Measurements from ENCODE around the gene CCDC97. TPM values are rescaled to one million over a fixed set of nuclear protein-coding genes. Genes with fewer than 3 reads are reported as not detected.

The CCDC97 gene
- polyA plus RNA-seq, 1 of the 3 experiments (the other 2 are of a cell fraction): 9.6 TPM

DNA sequence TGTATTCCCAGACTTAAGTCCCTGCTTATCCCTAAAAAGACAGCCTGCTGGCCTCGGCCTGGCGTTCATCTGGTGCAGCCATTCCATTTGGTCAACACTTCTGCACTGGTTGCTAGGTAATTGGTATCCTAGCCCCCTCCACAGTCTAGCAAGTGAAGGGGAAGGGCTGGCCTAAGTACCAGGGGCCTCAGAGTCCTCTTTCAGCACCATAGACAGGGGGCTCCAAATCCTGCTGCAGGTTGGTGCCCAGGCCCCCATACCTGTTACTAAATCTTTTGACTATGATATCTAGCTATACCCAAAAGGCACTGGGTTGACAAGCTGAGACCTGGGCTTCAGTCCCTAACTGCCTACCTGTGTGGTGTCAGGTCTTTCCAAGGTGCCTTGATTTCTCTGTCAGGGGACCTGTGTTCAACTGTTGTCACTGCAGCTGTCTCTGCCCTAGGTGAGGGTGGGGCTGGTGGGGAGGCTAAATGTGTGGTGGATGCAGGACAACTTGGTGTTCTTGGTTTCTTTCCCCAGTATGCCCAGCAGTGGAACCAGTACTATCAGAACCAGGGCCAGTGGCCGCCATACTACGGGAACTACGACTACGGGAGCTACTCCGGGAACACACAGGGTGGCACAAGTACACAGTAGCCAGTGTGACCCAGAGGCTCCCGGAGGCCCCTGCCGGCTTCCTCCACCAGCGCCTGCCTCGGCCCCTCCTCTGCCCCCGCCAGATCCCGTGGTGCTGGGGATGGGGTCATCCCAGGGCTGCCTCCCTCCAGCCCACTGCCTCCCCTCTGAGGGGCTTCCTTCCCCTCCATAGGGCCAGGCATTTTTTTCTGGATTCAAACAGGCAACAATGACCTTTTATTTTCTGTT, 3.8 kb upstream of the CCDC97 start:
- peaks cover 13% of the 10 kb centered on the region for H3K79me2 ChIP-seq (ENCODE audit: insufficient read depth)
- peaks cover 48 to 66% of the 10 kb centered on the region in 2 experiments for H3K36me3 ChIP-seq (replicated peaks in 1 of 2; ENCODE audit: control insufficient read depth in 1 of 2, insufficient read depth in 2 of 2, low read length in 1 of 2)
- H3K4me1 ChIP-seq (ENCODE audit: control insufficient read depth in 1 of 2, insufficient read depth in 2 of 2, low read depth in 1 of 2, low read length in 1 of 2): peaks cover 10 to 16% of the 10 kb centered on the region in 2 experiments; a peak in 3 of 4 replicates
- H3F3A ChIP-seq (replicated peaks; ENCODE audit: insufficient read depth): peaks cover 59% of the 10 kb centered on the region
- H3K27me3 ChIP-seq (ENCODE audit: insufficient read depth): no peaks in the 10 kb centered on the region
- H4K20me1 ChIP-seq (ENCODE audit: insufficient read depth): no peaks in the 10 kb centered on the region; the same call in 1 of the 2 replicates
- H3K9ac ChIP-seq: no peak overlapping the region
- TF ChIP-seq JUND (IDR thresholded peaks at IDR 0.05): no peak
- TF ChIP-seq, protein P1, sequence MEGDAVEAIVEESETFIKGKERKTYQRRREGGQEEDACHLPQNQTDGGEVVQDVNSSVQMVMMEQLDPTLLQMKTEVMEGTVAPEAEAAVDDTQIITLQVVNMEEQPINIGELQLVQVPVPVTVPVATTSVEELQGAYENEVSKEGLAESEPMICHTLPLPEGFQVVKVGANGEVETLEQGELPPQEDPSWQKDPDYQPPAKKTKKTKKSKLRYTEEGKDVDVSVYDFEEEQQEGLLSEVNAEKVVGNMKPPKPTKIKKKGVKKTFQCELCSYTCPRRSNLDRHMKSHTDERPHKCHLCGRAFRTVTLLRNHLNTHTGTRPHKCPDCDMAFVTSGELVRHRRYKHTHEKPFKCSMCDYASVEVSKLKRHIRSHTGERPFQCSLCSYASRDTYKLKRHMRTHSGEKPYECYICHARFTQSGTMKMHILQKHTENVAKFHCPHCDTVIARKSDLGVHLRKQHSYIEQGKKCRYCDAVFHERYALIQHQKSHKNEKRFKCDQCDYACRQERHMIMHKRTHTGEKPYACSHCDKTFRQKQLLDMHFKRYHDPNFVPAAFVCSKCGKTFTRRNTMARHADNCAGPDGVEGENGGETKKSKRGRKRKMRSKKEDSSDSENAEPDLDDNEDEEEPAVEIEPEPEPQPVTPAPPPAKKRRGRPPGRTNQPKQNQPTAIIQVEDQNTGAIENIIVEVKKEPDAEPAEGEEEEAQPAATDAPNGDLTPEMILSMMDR (IDR thresholded peaks at IDR 0.05): no peak
- TF ChIP-seq FOXM1 (IDR thresholded peaks at IDR 0.05; ENCODE audit: low read depth): no peak
- no peak for TF ChIP-seq MXI1 (IDR thresholded peaks at IDR 0.05; ENCODE audit: low read depth, low read length)
- TF ChIP-seq, protein P2, sequence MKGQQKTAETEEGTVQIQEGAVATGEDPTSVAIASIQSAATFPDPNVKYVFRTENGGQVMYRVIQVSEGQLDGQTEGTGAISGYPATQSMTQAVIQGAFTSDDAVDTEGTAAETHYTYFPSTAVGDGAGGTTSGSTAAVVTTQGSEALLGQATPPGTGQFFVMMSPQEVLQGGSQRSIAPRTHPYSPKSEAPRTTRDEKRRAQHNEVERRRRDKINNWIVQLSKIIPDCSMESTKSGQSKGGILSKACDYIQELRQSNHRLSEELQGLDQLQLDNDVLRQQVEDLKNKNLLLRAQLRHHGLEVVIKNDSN (IDR thresholded peaks at IDR 0.05; ENCODE audit: borderline replicate concordance, low read depth): no peak
- no peak for TF ChIP-seq EZH2phosphoT487 (IDR thresholded peaks at IDR 0.05; ENCODE audit: borderline replicate concordance, low read depth)
- TF ChIP-seq, protein P3, sequence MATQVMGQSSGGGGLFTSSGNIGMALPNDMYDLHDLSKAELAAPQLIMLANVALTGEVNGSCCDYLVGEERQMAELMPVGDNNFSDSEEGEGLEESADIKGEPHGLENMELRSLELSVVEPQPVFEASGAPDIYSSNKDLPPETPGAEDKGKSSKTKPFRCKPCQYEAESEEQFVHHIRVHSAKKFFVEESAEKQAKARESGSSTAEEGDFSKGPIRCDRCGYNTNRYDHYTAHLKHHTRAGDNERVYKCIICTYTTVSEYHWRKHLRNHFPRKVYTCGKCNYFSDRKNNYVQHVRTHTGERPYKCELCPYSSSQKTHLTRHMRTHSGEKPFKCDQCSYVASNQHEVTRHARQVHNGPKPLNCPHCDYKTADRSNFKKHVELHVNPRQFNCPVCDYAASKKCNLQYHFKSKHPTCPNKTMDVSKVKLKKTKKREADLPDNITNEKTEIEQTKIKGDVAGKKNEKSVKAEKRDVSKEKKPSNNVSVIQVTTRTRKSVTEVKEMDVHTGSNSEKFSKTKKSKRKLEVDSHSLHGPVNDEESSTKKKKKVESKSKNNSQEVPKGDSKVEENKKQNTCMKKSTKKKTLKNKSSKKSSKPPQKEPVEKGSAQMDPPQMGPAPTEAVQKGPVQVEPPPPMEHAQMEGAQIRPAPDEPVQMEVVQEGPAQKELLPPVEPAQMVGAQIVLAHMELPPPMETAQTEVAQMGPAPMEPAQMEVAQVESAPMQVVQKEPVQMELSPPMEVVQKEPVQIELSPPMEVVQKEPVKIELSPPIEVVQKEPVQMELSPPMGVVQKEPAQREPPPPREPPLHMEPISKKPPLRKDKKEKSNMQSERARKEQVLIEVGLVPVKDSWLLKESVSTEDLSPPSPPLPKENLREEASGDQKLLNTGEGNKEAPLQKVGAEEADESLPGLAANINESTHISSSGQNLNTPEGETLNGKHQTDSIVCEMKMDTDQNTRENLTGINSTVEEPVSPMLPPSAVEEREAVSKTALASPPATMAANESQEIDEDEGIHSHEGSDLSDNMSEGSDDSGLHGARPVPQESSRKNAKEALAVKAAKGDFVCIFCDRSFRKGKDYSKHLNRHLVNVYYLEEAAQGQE (IDR thresholded peaks at IDR 0.05; ENCODE audit: low read depth, low read length): peak; percentile 78
- no peaks in the 10 kb centered on the region for H3K9me2 ChIP-seq
- H3K9me3 ChIP-seq: no peaks in the 10 kb centered on the region
- CTCF ChIA-PET: interaction anchor here (0.7 to 5.5 kb wide), 6 partner anchors 13 to 643 kb away, joined by 3 to 105 read pairs (median 10); no protein-coding TSS in a partner anchor
- no peak overlapping the region for H3K4me3 ChIP-seq (ENCODE audit: low read depth in 2 of 2, low read length in 1 of 2)
- no peak overlapping the region for H3K27ac ChIP-seq (ENCODE audit: low read depth in 2 of 2, low read length in 1 of 2)
- no peak overlapping the region for H3K4me2 ChIP-seq
- no peak for DNase-seq
- WGBS (ENCODE audit: low lambda C conversion rate): 94% methylated on average over 12 of the region's 13 CpGs
- POLR2A ChIA-PET: interaction anchor here (0.7 kb wide), 1 partner anchor 27 kb away, joined by 4 read pairs; no protein-coding TSS in a partner anchor
- no peak overlapping the region for H2AFZ ChIP-seq (ENCODE audit: low read depth)

All from SK-N-SH (cell line).